Subcutaneous adipose tissue (tissue), 4 donors: ENCODE measurements around the gene GJA10. TPM values are rescaled to one million over a fixed set of nuclear protein-coding genes. Genes with fewer than 3 reads are reported as not detected.

ENCODE experiments used
- total RNA-seq, 4 donors: library from RNA; depleted of rRNA; stranded (reverse); fragments of >200 nt; gene quantifications; one replicate each; pipeline ENCODE4 v1.1.0, GENCODE V29; 2016
- TF ChIP-seq, protein P1 (sequence below): fragments of 450-650 bp; IDR thresholded peaks from one replicate; pipeline ENCODE4 v1.5.1; 2016; ENCODE audit warnings: low read depth, mild to moderate bottlenecking, control low read depth, antibody characterized with exemption, moderate library complexity

GJA10 gene
- total RNA-seq, result not detected

- TF ChIP-seq, protein P1, sequence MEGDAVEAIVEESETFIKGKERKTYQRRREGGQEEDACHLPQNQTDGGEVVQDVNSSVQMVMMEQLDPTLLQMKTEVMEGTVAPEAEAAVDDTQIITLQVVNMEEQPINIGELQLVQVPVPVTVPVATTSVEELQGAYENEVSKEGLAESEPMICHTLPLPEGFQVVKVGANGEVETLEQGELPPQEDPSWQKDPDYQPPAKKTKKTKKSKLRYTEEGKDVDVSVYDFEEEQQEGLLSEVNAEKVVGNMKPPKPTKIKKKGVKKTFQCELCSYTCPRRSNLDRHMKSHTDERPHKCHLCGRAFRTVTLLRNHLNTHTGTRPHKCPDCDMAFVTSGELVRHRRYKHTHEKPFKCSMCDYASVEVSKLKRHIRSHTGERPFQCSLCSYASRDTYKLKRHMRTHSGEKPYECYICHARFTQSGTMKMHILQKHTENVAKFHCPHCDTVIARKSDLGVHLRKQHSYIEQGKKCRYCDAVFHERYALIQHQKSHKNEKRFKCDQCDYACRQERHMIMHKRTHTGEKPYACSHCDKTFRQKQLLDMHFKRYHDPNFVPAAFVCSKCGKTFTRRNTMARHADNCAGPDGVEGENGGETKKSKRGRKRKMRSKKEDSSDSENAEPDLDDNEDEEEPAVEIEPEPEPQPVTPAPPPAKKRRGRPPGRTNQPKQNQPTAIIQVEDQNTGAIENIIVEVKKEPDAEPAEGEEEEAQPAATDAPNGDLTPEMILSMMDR, result no peak
Measured at GRCh38 chr6:89894169-89894568, at the start of gene GJA10. Gene GJA10 (plus strand): TSS chr6:89894469. CDS start chr6:89894469, 0 bp downstream.

DNA sequence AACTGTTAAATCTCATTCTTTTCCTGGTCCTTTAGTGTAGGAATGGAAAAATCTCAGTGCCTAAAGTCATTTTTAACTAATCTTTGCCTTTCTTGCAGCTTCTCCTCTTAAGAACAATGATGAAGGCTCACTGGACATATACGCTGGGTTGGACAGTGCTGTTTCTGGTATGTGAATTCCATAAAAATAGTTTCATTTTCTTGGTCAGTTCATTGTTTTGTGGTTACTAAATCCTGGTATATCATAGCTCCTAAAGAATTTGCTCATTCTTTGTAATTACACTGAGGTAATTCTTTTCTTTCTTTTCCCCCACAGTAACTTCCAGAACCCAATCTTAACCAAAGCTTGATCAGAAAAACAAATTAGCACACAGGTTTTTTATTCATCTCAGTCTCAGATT is 41.2 kb upstream of the GJA10 start:
- TF ChIP-seq, protein P1, result no peak

DNA sequence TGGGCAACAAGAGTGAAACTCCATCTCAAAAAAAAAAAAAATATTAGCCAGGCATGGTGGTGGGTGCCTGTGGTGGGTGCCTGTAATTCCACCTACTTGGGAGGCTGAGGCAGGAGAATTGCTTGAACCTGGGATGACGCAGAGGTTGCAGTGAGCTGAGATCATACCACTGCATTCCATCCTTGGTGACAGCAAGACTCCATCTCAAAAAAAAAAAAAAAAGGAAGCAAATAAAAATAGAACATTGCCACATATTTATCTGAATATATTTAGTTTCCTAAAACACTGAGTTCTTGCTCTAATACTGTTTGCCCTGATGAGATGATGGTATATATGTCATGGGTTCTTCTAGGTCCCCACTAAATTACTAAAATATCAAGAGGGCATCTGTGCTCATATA is 36.2 kb upstream of the GJA10 start:
- TF ChIP-seq, protein P1, result no peak

- TF ChIP-seq, protein P1, result no peak
Measured at GRCh38 chr6:89859744-89860143, 34.5 kb upstream of the GJA10 start.

DNA sequence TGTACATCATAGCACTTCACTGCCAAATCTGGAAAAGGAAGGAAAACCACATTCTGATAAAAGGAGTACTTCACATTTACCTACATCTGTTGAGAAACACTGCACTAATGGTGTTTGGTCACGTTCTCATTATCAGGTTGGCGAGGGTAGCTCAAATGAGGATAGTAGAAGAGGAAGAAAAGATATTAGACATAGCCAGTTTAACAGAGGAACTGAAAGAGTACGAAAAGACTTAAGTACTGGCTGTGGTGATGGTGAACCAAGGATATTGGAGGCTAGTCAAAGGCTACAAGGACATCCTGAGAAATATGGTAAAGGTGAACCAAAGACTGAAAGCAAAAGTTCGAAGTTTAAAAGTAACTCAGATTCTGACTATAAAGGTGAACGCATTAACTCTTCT is 32.0 kb upstream of the GJA10 start:
- TF ChIP-seq, protein P1, result no peak

- TF ChIP-seq, protein P1, result no peak
Measured at GRCh38 chr6:89862698-89863097, 31.6 kb upstream of the GJA10 start.

- TF ChIP-seq, protein P1, result no peak
Measured at GRCh38 chr6:89866024-89866678, 28.1 kb upstream of the GJA10 start.
